Endothelial cell of umbilical vein (primary cell): ENCODE results near the gene SSR1. TPM values are rescaled to one million over a fixed set of nuclear protein-coding genes. Genes with fewer than 3 reads are reported as not detected.
"Not testable (repeated sequence)": the region's sequence is repeated elsewhere in the genome, so short reads cannot be mapped to it uniquely, and the experiment has no call there.

Experiments used
- BruUV-seq: library from RNA; stranded (reverse); fragments of 400-500 nt; replicated peaks from 2 replicates; lab custom pipeline; 2021; lab: Mats Ljungman, UMichigan
- CTCF ChIA-PET: fragments of 300-600, 350-600 bp; sonication (Branson Sonifier 250); formaldehyde crosslinking; loops from one replicate; lab custom pipeline; 2021; ENCODE audit warnings: antibody characterized with exemption, inconsistent platforms; lab: Charles Lee
- POLR2A ChIA-PET: fragments of 300-600, 350-600 bp; sonication (Branson Sonifier 250); formaldehyde crosslinking; loops from one replicate; lab custom pipeline; 2021; ENCODE audit warnings: antibody characterized with exemption, inconsistent platforms; lab: Charles Lee
- DNase-seq: peaks from one replicate; pipeline ENCODE4 v3.0.0-alpha.2; 2011; ENCODE audit warnings: low read depth, low spot score
- FAIRE-seq: peaks from 2 replicates; lab custom pipeline; 2011; peaks lifted over from hg19 to GRCh38; lab: Jason Lieb, UNC
- H2AFZ ChIP-seq: 2 replicates; pipeline ENCODE4 v1.6.0; 2012; ENCODE audit warnings: low read depth, low read length, control low read depth, inconsistent platforms
- H3K27ac ChIP-seq: 2 replicates; pipeline ENCODE4 v1.5.1; 2011; ENCODE audit warnings: low read depth, mild to moderate bottlenecking, control low read depth, low read length, moderate library complexity; ENCODE audit not compliant: insufficient read depth
- H3K27me3 ChIP-seq, 2 experiments: 2 replicates each; pipeline versions ENCODE4 v1.6.0 to v1.6.1; 2011; ENCODE audit warnings: low read length in 2 of 2, mixed read lengths in 1 of 2; ENCODE audit not compliant: control insufficient read depth in 2 of 2, insufficient read depth in 2 of 2
- H3K36me3 ChIP-seq, 2 experiments: 2 replicates in 1 of 2; 3 replicates in 1 of 2; pipeline ENCODE4 v1.5.1; 2011; ENCODE audit warnings: low read length in 2 of 2, mild to moderate bottlenecking in 1 of 2, moderate library complexity in 1 of 2; ENCODE audit not compliant: control insufficient read depth in 2 of 2, insufficient read depth in 2 of 2; ENCODE audit errors: extremely low read depth in 1 of 2
- H3K4me1 ChIP-seq: 3 replicates; pipeline ENCODE4 v1.5.1; 2011; ENCODE audit warnings: mild to moderate bottlenecking, low read length; ENCODE audit not compliant: control insufficient read depth, insufficient read depth; ENCODE audit errors: extremely low read depth
- H3K4me2 ChIP-seq: 2 replicates; pipeline ENCODE4 v1.6.1; 2011; ENCODE audit warnings: low read length, control low read depth, mixed read lengths; ENCODE audit not compliant: insufficient read depth
- H3K4me3 ChIP-seq, 3 experiments: fragments of 200-600 bp in 1 of 3; sonication (generic), shearing (Covaris generic) in 1 of 3; replicated peaks in 1 of 3; 2 replicates each; pipeline ENCODE4 v1.5.1; 2011 to 2016; ENCODE audit warnings: control low read depth in 3 of 3, low read length in 3 of 3, mild to moderate bottlenecking in 2 of 3, inconsistent platforms in 1 of 3, low read depth in 1 of 3, moderate library complexity in 1 of 3; ENCODE audit not compliant: insufficient read depth in 1 of 3
- H3K79me2 ChIP-seq: 2 replicates; pipeline ENCODE4 v1.6.0; 2012; ENCODE audit warnings: low read length, inconsistent platforms; ENCODE audit not compliant: control insufficient read depth, insufficient read depth
- H3K9ac ChIP-seq: replicated peaks from 2 replicates; pipeline ENCODE3; 2011; ENCODE audit warnings: low read length, control low read depth; ENCODE audit not compliant: insufficient read depth; ENCODE audit errors: extremely low read depth
- H3K9me1 ChIP-seq: replicated peaks from 3 replicates; pipeline ENCODE4 v1.6.0; 2011; ENCODE audit warnings: mild to moderate bottlenecking, low read length; ENCODE audit not compliant: control insufficient read depth, insufficient read depth; ENCODE audit errors: extremely low read depth
- H3K9me3 ChIP-seq: replicated peaks from 2 replicates; pipeline ENCODE4 v1.5.1; 2012; ENCODE audit warnings: low read length, inconsistent platforms; ENCODE audit not compliant: control insufficient read depth, insufficient read depth
- H4K20me1 ChIP-seq: replicated peaks from 2 replicates; pipeline ENCODE3; 2011; ENCODE audit warnings: mild to moderate bottlenecking, low read length; ENCODE audit not compliant: control insufficient read depth, insufficient read depth; ENCODE audit errors: extremely low read depth
- EZH2 ChIP-seq: IDR thresholded peaks from 2 replicates; pipeline ENCODE4 v1.6.1; 2012; ENCODE audit warnings: borderline replicate concordance, low read depth, mild to moderate bottlenecking, moderate library complexity, low read length, inconsistent platforms; ENCODE audit not compliant: severe bottlenecking
- FOS ChIP-seq: IDR thresholded peaks from 2 replicates; pipeline ENCODE4 v1.6.1; 2011; ENCODE audit warnings: mild to moderate bottlenecking, low read length, moderate library complexity, borderline replicate concordance; ENCODE audit not compliant: insufficient read depth
- GATA2 ChIP-seq: IDR thresholded peaks from 2 replicates; pipeline ENCODE4 v1.7.0; 2011; ENCODE audit warnings: low read depth, mild to moderate bottlenecking, moderate library complexity, mixed read lengths, low read length; ENCODE audit not compliant: insufficient read length, insufficient read depth
- JUN ChIP-seq: IDR thresholded peaks from 2 replicates; pipeline ENCODE4 v1.6.1; 2011; ENCODE audit warnings: borderline replicate concordance, low read depth; ENCODE audit not compliant: insufficient read length, insufficient read depth
- MAX ChIP-seq: IDR thresholded peaks from 2 replicates; pipeline ENCODE4 v1.6.1; 2011; ENCODE audit not compliant: insufficient read depth, insufficient read length
- MYC ChIP-seq: IDR thresholded peaks from one replicate; pipeline ENCODE4 v1.6.1; 2011; ENCODE audit warnings: mild to moderate bottlenecking, low read depth, low read length
- POLR2A ChIP-seq: IDR thresholded peaks from 2 replicates; pipeline ENCODE4 v1.6.1; 2012; ENCODE audit warnings: low read depth, mild to moderate bottlenecking, control low read depth, low read length
- POLR2AphosphoS5 ChIP-seq: IDR thresholded peaks from 2 replicates; pipeline ENCODE4 v1.6.1; 2012; ENCODE audit warnings: low read depth, mild to moderate bottlenecking, control low read depth, low read length, moderate library complexity; ENCODE audit not compliant: insufficient read depth
- dilution Hi-C: fragments of 300-500 bp; cut with MboI; formaldehyde crosslinking; loops from one replicate; pipeline ENCODE4 v1.15.0; 2019; ENCODE audit warnings: low sequenced_read_pairs; ENCODE audit not compliant: extremely low pct_ligation_motif_present
- intact Hi-C: fragments of 100-400 bp; cut with micrococcal nuclease; formaldehyde crosslinking; loops from one replicate; pipeline ENCODE4 v1.10.0; 2022
- polyA plus RNA-seq, 4 experiments: library from polyadenylated mRNA; depleted of rRNA in 3 of 4; stranded (reverse) in 3 of 4; unstranded in 1 of 4; fragments of >200 nt; gene quantifications; 2 replicates each; pipeline versions ENCODE4 v1.2.1 to v1.2.3, GENCODE V29; 2011 to 2012; ENCODE audit warnings: missing spikeins in 1 of 4
- total RNA-seq: library from RNA; stranded (reverse); gene quantifications from 2 replicates; pipeline ENCODE4 v1.2.3, GENCODE V29; 2021
- TF ChIP-seq, protein P1 (sequence below), 2 donors: IDR thresholded peaks; 1 replicate in 1 of 2; 2 replicates in 1 of 2; pipeline ENCODE4 v1.5.1; 2011; ENCODE audit warnings: low read length in 2 of 2, mild to moderate bottlenecking in 2 of 2, moderate library complexity in 2 of 2, control low read depth in 1 of 2, inconsistent platforms in 1 of 2, low read depth in 1 of 2; ENCODE audit not compliant: insufficient read depth in 1 of 2; ENCODE audit errors: extremely low read depth in 1 of 2

SSR1 gene
- total and polyA plus RNA-seq, 2 donors (not counting 3 experiments of a cell fraction or from before 2014, with no cell fraction given) = 70.7 to 187 TPM

DNA sequence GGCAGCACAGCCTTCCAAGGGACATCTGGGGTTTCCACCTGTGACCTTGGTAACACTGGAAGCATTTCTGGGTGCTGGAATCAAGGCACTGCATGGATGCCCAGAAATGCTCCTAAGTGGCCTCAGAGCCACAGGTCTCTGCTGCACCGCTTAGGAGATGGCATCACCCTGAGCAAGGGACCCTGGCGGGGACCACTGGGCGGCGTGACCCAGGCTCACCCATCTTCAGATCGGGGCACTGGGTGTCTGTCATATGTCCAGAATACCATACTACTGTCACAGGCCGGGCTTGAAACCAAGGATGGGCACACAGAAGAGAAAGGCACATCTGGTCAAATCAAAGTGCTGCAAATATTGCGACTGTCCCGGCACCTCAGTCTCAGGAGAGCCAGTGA lies 45.9 kb downstream of the SSR1 start:
- Histone ChIP-seq H3K79me2 (no peaks in the 10 kb centered on the region), H3K27me3 (peaks cover 0 to 3% of the 10 kb centered on the region in 2 experiments), H2AFZ (no peak overlapping the region), H3K27ac (no peak overlapping the region), H3K9me1 (no peaks in the 10 kb centered on the region), H3K36me3 (no peaks in the 10 kb centered on the region), H3K4me1 (peaks cover 2% of the 10 kb centered on the region), H3K9me3 (no peaks in the 10 kb centered on the region), H3K9ac (no peak overlapping the region), H3K4me3 (no peak overlapping the region), H3K4me2 (no peak overlapping the region), H4K20me1 (no peaks in the 10 kb centered on the region)
- POLR2A ChIA-PET = no interaction called here
- dilution Hi-C loops (no loop called here), intact Hi-C loops (no loop called here)
- FAIRE-seq (no peak), DNase-seq (no peak)
- CTCF ChIA-PET = interaction anchor here (2.4 kb wide), 1 partner anchor 9 kb away, joined by 13 read pairs; no protein-coding TSS in a partner anchor
- BruUV-seq = no TSS peak
- TF ChIP-seq POLR2AphosphoS5 (no peak), FOS (no peak), MYC (no peak), POLR2A (no peak), GATA2 (no peak), EZH2 (no peak), JUN (no peak), MAX (no peak)
- TF ChIP-seq, protein P1, sequence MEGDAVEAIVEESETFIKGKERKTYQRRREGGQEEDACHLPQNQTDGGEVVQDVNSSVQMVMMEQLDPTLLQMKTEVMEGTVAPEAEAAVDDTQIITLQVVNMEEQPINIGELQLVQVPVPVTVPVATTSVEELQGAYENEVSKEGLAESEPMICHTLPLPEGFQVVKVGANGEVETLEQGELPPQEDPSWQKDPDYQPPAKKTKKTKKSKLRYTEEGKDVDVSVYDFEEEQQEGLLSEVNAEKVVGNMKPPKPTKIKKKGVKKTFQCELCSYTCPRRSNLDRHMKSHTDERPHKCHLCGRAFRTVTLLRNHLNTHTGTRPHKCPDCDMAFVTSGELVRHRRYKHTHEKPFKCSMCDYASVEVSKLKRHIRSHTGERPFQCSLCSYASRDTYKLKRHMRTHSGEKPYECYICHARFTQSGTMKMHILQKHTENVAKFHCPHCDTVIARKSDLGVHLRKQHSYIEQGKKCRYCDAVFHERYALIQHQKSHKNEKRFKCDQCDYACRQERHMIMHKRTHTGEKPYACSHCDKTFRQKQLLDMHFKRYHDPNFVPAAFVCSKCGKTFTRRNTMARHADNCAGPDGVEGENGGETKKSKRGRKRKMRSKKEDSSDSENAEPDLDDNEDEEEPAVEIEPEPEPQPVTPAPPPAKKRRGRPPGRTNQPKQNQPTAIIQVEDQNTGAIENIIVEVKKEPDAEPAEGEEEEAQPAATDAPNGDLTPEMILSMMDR (IDR thresholded peaks at IDR 0.05; ENCODE audit: extremely low read depth in 1 of 2, insufficient read depth in 1 of 2, low read depth in 1 of 2, low read length in 2 of 2) = no peak

GRCh38 chr6:7265385-7265726 lies 47.6 kb downstream of the SSR1 start:
- BruUV-seq, dilution Hi-C loops: not testable (repeated sequence)

More at GRCh38 chr6:7265385-7265726, 47.6 kb downstream of the SSR1 start:
- H3K9me3 ChIP-seq, FAIRE-seq, H3K4me1 ChIP-seq, POLR2A ChIA-PET, H3K4me2 ChIP-seq, H3K4me3 ChIP-seq, intact Hi-C loops, H3K27me3 ChIP-seq, H4K20me1 ChIP-seq, DNase-seq, H3K36me3 ChIP-seq, H3K9me1 ChIP-seq, H3K79me2 ChIP-seq, H3K27ac ChIP-seq, H3K9ac ChIP-seq, H2AFZ ChIP-seq: not testable (repeated sequence)
- CTCF ChIA-PET = interaction anchor here (0.9 to 1.7 kb wide), 4 partner anchors 11 to 588 kb away, joined by 3 to 14 read pairs (median 3); no protein-coding TSS in a partner anchor
